OCI-LY3 (cell line): ENCODE results near the gene PAIP2.

Experiments used
- EZH2phosphoT487 ChIP-seq: fragments of 200-600 bp; shearing (Covaris generic); IDR thresholded peaks from 2 replicates; pipeline ENCODE4 v1.6.1; 2018; ENCODE audit warnings: antibody characterized with exemption, mixed run types, low read depth
- TF ChIP-seq, protein P1 (sequence below): fragments of 200-600, 300-600 bp; sonication (generic); IDR thresholded peaks from 2 replicates; pipeline ENCODE4 v1.5.1; 2014; ENCODE audit warnings: antibody characterized with exemption, low read length, low read depth

GRCh38 chr5:139297439-139298133, 44.1 kb upstream of the PAIP2 start:
- TF ChIP-seq, protein P1, sequence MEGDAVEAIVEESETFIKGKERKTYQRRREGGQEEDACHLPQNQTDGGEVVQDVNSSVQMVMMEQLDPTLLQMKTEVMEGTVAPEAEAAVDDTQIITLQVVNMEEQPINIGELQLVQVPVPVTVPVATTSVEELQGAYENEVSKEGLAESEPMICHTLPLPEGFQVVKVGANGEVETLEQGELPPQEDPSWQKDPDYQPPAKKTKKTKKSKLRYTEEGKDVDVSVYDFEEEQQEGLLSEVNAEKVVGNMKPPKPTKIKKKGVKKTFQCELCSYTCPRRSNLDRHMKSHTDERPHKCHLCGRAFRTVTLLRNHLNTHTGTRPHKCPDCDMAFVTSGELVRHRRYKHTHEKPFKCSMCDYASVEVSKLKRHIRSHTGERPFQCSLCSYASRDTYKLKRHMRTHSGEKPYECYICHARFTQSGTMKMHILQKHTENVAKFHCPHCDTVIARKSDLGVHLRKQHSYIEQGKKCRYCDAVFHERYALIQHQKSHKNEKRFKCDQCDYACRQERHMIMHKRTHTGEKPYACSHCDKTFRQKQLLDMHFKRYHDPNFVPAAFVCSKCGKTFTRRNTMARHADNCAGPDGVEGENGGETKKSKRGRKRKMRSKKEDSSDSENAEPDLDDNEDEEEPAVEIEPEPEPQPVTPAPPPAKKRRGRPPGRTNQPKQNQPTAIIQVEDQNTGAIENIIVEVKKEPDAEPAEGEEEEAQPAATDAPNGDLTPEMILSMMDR, result no peak
- no peak for TF ChIP-seq EZH2phosphoT487
